Measurements from ENCODE around the gene ATG2B. TPM values are rescaled to one million over a fixed set of nuclear protein-coding genes. Genes with fewer than 3 reads are reported as not detected.

ATG2B gene
- total RNA-seq, 2 experiments from 2014 or later = 15.7 to 23.7 TPM

- DNase-seq (ENCODE audit: low spot score) = no peak
- TF ChIP-seq EZH2phosphoT487 (IDR thresholded peaks at IDR 0.05; ENCODE audit: borderline replicate concordance, low read depth, low read length) (no peak), CTCF (conservative IDR thresholded peaks at IDR 0.05; ENCODE audit: low read length) (no peak)
- BruUV-seq (replicated peaks) = no TSS peak
- CTCF ChIA-PET (ENCODE audit: unreplicated experiment) = no interaction called here
- no peaks in the 10 kb centered on the region for H3K9me2 ChIP-seq (ENCODE audit: insufficient read depth, low read length)
- no peak overlapping the region for H3K4me2 ChIP-seq (ENCODE audit: low read length)
- H3K36me3 ChIP-seq (ENCODE audit: insufficient read depth, low read length) = peaks cover 47% of the 10 kb centered on the region
- POLR2A ChIA-PET = interaction anchor here (0.6 kb wide), 2 partner anchors 29 to 61 kb away, joined by 3 read pairs; no protein-coding TSS in a partner anchor
- no peak overlapping the region for H3K4me3 ChIP-seq (ENCODE audit: low read depth, low read length, poor library complexity, severe bottlenecking)
- no peaks in the 10 kb centered on the region for H3K9me3 ChIP-seq (ENCODE audit: low read length)
- H4K20me1 ChIP-seq (ENCODE audit: insufficient read depth, low read length) = no peaks in the 10 kb centered on the region
- intact Hi-C loops (cut with micrococcal nuclease; ENCODE audit: unreplicated experiment) = no loop called here
- H2AFZ ChIP-seq (ENCODE audit: low read length) = no peak overlapping the region
- no peaks in the 10 kb centered on the region for H3K4me1 ChIP-seq (ENCODE audit: insufficient read depth, low read length, poor library complexity, severe bottlenecking)
- H3K27ac ChIP-seq (ENCODE audit: low read depth, low read length, poor library complexity, severe bottlenecking) = no peak overlapping the region
- H3K79me2 ChIP-seq (ENCODE audit: insufficient read depth, low read depth, low read length) = no peaks in the 10 kb centered on the region
These were observed 38.9 kb downstream of the ATG2B start for GRCh38 chr14:96324219-96324618.

DNA sequence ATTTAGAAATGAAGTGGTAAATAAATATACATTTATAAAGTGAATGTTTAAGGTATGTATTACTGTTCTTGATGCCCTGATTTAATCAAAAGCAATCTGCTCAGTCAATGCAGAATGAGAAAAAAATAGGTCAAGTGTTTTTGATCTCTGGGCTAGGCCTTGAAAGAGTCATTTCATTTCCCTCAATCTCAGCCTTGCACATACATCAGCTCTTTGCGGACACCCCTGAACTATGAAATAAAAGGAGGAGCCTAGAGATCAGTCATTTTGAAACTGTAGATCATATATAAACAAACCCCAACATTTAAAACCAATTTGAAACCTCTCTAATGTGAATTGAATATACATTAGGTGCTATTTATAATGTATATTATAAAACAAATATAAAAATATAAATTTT is 42.5 kb downstream of the ATG2B start:
- ChIA-PET POLR2A (no interaction called here), CTCF (ENCODE audit: unreplicated experiment) (no interaction called here)
- BruUV-seq (replicated peaks) = no TSS peak
- intact Hi-C loops (cut with micrococcal nuclease; ENCODE audit: unreplicated experiment) = no loop called here
- no peak for DNase-seq (ENCODE audit: low spot score)
- Histone ChIP-seq H3K79me2 (ENCODE audit: insufficient read depth, low read depth, low read length) (no peaks in the 10 kb centered on the region), H2AFZ (ENCODE audit: low read length) (no peak overlapping the region), H3K9me3 (ENCODE audit: low read length) (no peaks in the 10 kb centered on the region), H3K27ac (ENCODE audit: low read depth, low read length, poor library complexity, severe bottlenecking) (no peak overlapping the region), H3K9me2 (ENCODE audit: insufficient read depth, low read length) (no peaks in the 10 kb centered on the region), H4K20me1 (ENCODE audit: insufficient read depth, low read length) (no peaks in the 10 kb centered on the region), H3K36me3 (ENCODE audit: insufficient read depth, low read length) (peaks cover 46% of the 10 kb centered on the region), H3K4me3 (ENCODE audit: low read depth, low read length, poor library complexity, severe bottlenecking) (no peak overlapping the region), H3K4me1 (ENCODE audit: insufficient read depth, low read length, poor library complexity, severe bottlenecking) (no peaks in the 10 kb centered on the region), H3K4me2 (ENCODE audit: low read length) (no peak overlapping the region)
- no peak for TF ChIP-seq CTCF (conservative IDR thresholded peaks at IDR 0.05; ENCODE audit: low read length)
- no peak for TF ChIP-seq EZH2phosphoT487 (IDR thresholded peaks at IDR 0.05; ENCODE audit: borderline replicate concordance, low read depth, low read length)

DNA sequence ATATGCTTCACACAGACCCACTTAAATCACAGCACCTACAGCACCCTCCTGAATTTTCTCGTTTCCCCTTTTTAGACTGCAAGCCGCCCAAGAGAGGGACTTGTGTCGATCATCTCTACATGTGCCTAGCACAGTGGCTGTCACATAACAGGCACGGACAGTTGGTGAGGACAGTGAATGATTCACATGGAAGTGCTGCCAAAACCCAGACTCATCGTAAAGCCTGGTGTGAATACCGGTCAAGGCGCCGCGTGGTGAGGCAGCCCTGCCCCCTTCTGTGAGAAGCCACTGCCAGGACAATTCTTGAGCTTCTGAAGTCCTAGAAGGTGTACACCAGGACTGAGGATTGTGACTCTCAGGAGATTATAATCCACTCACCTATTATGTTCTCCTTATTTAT is 44.3 kb downstream of the ATG2B start:
- TF ChIP-seq EZH2phosphoT487 (IDR thresholded peaks at IDR 0.05; ENCODE audit: borderline replicate concordance, low read depth, low read length) (no peak), CTCF (conservative IDR thresholded peaks at IDR 0.05; ENCODE audit: low read length) (no peak)
- H3K4me3 ChIP-seq (ENCODE audit: low read depth, low read length, poor library complexity, severe bottlenecking) = no peak overlapping the region
- peaks cover 44% of the 10 kb centered on the region for H3K36me3 ChIP-seq (ENCODE audit: insufficient read depth, low read length)
- H4K20me1 ChIP-seq (ENCODE audit: insufficient read depth, low read length) = no peaks in the 10 kb centered on the region
- intact Hi-C loops (cut with micrococcal nuclease; ENCODE audit: unreplicated experiment) = no loop called here
- H3K9me3 ChIP-seq (ENCODE audit: low read length) = no peaks in the 10 kb centered on the region
- no peaks in the 10 kb centered on the region for H3K4me1 ChIP-seq (ENCODE audit: insufficient read depth, low read length, poor library complexity, severe bottlenecking)
- no TSS peak for BruUV-seq (replicated peaks)
- H3K9me2 ChIP-seq (ENCODE audit: insufficient read depth, low read length) = no peaks in the 10 kb centered on the region
- H3K27ac ChIP-seq (ENCODE audit: low read depth, low read length, poor library complexity, severe bottlenecking) = no peak overlapping the region
- no peak overlapping the region for H3K4me2 ChIP-seq (ENCODE audit: low read length)
- H3K79me2 ChIP-seq (ENCODE audit: insufficient read depth, low read depth, low read length) = no peaks in the 10 kb centered on the region
- DNase-seq (ENCODE audit: low spot score) = no peak
- POLR2A ChIA-PET = no interaction called here
- no peak overlapping the region for H2AFZ ChIP-seq (ENCODE audit: low read length)
- CTCF ChIA-PET (ENCODE audit: unreplicated experiment) = no interaction called here

All from OCI-LY7 (cell line).